ENCODE data around the gene TRMT61A.
"Not testable (repeated sequence)": the region's sequence is repeated elsewhere in the genome, so short reads cannot be mapped to it uniquely, and the experiment has no call there.

TRMT61A gene

GRCh38 chr14:103508521-103509329, 20.3 kb upstream of the TRMT61A start:
- DNase-seq (ENCODE audit: low read depth in 2 of 2), result no peak

- no peak for DNase-seq (ENCODE audit: low read depth in 2 of 2)
These were observed 18.9 kb upstream of the TRMT61A start for GRCh38 chr14:103509864-103510723.

- DNase-seq (ENCODE audit: low read depth in 2 of 2), result no peak
These were observed 18.0 kb upstream of the TRMT61A start for GRCh38 chr14:103510724-103511693.

- DNase-seq (ENCODE audit: low read depth in 2 of 2), result not testable (repeated sequence)
These were observed 16.8 kb upstream of the TRMT61A start for GRCh38 chr14:103512180-103512579.

GRCh38 chr14:103512701-103513611, 16.0 kb upstream of the TRMT61A start:
- no peak for DNase-seq (ENCODE audit: low read depth in 2 of 2)

GRCh38 chr14:103514596-103515421, 14.2 kb upstream of the TRMT61A start:
- DNase-seq (ENCODE audit: low read depth in 2 of 2), result no peak

GRCh38 chr14:103516426-103517173, 12.4 kb upstream of the TRMT61A start:
- DNase-seq (ENCODE audit: low read depth in 2 of 2), result no peak

- DNase-seq (ENCODE audit: low read depth in 2 of 2), result no peak
These were observed 11.8 kb upstream of the TRMT61A start for GRCh38 chr14:103517174-103517566.

GRCh38 chr14:103517721-103518421, 11.1 kb upstream of the TRMT61A start:
- no peak for DNase-seq (ENCODE audit: low read depth in 2 of 2)

- DNase-seq (ENCODE audit: low read depth in 2 of 2), result no peak
These were observed 10.5 kb upstream of the TRMT61A start for GRCh38 chr14:103518422-103519042.

- no peak for DNase-seq (ENCODE audit: low read depth in 2 of 2)
These were observed 9.8 kb upstream of the TRMT61A start for GRCh38 chr14:103519043-103519836.

- no peak for DNase-seq (ENCODE audit: low read depth in 2 of 2)
These were observed 9.2 kb upstream of the TRMT61A start for GRCh38 chr14:103519837-103520212.

- DNase-seq (ENCODE audit: low read depth in 2 of 2), result no peak
These were observed 8.7 kb upstream of the TRMT61A start for GRCh38 chr14:103520269-103520656.

- DNase-seq (ENCODE audit: low read depth in 2 of 2), result peak; percentile 35 to 51
These were observed 8.1 kb upstream of the TRMT61A start for GRCh38 chr14:103520657-103521437.

GRCh38 chr14:103521438-103521950, 7.5 kb upstream of the TRMT61A start:
- no peak for DNase-seq (ENCODE audit: low read depth in 2 of 2)

- DNase-seq (ENCODE audit: low read depth in 2 of 2), result no peak
These were observed 6.9 kb upstream of the TRMT61A start for GRCh38 chr14:103521951-103522563.

All from activated CD8-positive, alpha-beta memory T cell treated with anti-CD3 and anti-CD28 coated beads for 4 hours (primary cell).